GM18499 (cell line): ENCODE results near the gene CHST15.

Experiments
- ATAC-seq: cut with Tn5 transposase; IDR thresholded peaks from one replicate; pipeline ENCODE4 v1.9.1; 2021; ENCODE audit warnings: moderate number of reproducible peaks; ENCODE audit not compliant: insufficient read depth, unreplicated experiment

CHST15 gene

GRCh38 chr10:124069341-124070264, 23.8 kb downstream of the CHST15 start:
- no peak for ATAC-seq

DNA sequence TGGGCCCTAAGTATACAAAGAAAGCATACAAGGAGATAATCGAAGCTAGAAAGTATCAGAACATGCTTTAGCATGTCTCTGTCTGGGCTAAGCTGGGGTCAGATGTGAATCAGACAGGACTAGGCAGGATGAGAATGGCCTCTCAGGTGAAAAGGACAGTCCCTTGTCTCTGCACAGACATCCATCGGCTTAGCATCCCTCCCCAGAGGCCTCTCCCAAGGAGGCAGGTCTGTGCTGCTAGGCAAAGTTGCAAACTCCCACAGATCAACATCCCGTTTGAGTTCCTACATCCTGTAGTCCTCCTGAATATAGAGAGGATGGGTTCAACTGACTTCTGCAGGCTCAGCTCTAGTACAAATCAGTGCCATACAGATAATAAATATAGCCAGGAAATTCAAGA, 24.5 kb downstream of the CHST15 start:
- no peak for ATAC-seq

- no peak for ATAC-seq
Measured at GRCh38 chr10:124067825-124068400, 25.5 kb downstream of the CHST15 start.

DNA sequence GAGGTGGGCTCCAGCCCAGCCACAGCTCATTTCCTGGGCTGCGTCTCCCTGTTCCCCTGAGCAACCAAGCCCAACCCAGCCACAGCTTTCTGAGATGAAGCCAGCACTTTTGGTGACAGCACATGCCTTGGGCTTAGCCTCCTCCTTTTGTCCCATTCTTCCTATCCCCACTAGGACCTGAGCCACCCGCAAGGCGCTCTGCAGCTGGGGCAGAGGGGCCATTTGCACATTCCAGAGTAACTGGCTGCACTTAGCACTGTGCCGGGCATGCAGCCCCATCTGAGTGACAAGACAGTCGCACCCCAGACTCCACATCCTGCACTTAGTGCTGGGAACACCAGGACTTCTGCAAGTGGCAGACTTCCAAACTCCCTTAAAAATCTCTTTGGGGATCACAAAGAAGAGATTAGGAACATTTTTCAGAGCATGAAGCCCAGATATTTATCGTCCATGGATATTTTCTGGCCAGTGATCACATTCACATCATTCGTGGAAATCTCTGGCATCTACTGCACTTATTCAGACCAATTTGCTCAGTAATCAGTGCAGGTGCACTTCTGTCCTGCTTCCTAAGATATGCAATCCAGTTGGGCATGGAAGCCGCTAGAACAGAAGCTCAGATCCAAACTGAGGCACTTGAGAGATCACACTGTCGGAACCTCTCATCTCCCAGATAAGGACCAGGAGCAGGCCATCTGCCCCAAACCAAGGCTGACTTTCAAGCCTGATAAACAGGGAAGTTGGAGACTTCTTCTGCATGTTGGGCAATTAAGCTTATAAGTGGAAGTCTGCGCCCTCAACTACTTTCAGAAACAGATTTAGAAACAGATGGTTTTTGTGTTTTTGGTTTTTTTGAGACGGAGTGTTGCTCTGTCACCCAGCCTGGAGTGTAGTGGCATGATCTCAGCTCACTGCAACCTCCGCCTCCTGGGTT, 26.4 kb downstream of the CHST15 start:
- ATAC-seq = no peak

- no peak for ATAC-seq
Measured at GRCh38 chr10:124066126-124066700, 27.2 kb downstream of the CHST15 start.

DNA sequence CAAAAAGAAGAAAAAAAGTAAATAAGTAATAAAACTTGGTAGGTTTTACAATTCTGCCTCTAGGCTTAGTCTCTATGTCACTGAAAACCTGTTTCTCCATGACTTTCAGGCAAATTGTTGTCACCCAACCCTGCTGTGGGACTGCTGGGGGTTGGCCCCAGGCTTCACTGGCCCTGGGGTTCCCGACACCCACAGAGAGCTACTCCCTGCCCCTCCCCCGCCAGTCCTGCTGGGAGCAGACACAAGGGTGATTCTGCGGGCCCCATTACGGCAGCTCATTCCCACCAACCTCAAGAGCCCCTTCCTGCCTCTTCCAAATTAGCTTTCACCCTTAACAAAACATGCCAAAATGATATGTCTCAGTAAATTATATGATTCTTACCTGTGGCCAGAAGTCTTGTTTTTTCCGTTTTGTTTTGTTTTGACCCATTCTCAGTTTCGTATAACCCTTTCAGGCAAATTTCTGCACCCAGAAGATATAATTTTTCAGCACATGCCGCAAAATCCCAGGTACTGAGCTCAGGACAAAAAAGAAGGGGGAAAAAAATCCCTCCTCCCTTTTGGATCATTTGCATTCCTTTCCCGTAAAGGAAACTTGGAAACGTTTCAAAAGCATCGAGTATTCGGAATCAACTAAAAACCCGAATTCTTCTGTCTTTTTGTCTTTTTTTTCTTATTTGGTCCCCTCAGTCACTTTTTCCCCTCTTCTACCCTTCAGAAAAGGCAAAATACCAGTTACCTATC, 27.8 kb downstream of the CHST15 start:
- no peak for ATAC-seq

GRCh38 chr10:124064676-124065075, 28.7 kb downstream of the CHST15 start:
- no peak for ATAC-seq

- ATAC-seq = no peak
Measured at GRCh38 chr10:124063750-124064603, 29.4 kb downstream of the CHST15 start.

DNA sequence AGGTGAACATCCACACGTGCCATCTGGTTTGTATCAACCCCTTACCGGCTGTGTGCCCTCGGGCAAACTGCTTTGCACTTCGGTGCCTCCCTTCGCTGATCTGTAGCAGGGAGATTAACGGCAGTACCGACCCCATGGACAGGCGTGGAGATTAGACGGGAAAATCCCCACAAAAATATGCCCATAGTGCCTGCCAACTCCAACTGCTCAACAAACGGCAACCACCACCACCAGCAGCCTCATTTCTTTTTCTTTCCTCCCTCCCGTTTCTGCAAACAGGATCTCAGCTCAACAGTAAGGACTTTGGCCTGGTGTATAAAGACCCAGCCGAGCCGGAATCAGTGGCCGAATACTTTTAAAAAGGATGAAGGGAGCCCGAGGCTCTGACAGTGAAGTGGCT, 31.0 kb downstream of the CHST15 start:
- ATAC-seq = no peak

DNA sequence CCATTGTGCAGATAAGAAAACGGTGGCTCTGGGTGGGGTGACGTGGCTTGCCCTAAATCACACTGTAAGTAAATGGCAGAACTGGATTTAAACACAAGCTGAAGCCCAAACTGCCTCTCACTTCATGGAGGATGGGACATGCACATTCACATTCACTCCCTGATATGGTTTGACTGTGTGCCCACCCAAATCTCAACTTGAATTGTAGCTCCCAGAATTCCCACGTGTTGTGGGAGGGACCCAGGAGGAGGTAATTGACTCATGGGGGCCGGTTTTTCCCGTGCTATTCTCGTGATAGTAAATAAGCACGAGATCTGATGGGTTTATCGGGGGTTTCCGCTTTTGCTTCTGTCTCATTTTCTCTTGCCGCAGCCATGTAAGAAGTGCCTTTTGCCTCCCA, 32.4 kb downstream of the CHST15 start:
- no peak for ATAC-seq

GRCh38 chr10:124060148-124060720, 33.2 kb downstream of the CHST15 start:
- ATAC-seq = no peak

- no peak for ATAC-seq
Measured at GRCh38 chr10:124059551-124059950, 33.8 kb downstream of the CHST15 start.

GRCh38 chr10:124058346-124059003, 34.9 kb downstream of the CHST15 start:
- ATAC-seq = no peak

- no peak for ATAC-seq
Measured at GRCh38 chr10:124057601-124058000, 35.8 kb downstream of the CHST15 start.

DNA sequence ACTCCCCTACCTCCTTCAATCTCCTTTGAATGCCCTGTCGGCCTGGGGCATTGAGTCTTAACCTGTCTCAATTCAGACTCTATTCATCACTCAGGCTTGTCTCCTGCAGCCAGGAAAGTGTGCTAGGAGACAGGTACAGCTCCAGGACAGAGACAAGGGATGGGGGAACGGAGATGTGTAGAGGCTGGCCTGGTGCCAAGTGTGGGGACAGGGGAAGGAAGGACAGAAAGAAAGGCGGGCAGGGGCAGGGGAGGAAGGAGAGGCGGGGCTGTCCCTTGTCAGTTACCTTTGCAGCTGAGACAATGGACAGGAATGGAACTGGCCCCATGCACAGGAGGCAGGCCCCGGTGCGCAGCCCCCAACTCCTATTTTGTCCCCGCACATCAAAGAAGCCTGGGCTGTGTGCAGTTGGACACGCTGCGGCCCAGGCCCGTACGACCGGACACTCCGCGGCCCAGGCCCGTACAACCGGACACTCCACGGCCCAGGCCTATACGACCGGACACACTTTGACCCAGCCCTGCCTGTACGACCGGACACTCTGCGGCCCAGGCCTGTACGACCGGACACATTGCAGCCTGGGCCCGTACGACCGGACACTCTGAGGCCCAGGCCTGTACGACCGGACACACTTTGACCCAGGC, 36.9 kb downstream of the CHST15 start:
- ATAC-seq = no peak

- ATAC-seq = no peak
Measured at GRCh38 chr10:124053971-124054370, 39.4 kb downstream of the CHST15 start.

DNA sequence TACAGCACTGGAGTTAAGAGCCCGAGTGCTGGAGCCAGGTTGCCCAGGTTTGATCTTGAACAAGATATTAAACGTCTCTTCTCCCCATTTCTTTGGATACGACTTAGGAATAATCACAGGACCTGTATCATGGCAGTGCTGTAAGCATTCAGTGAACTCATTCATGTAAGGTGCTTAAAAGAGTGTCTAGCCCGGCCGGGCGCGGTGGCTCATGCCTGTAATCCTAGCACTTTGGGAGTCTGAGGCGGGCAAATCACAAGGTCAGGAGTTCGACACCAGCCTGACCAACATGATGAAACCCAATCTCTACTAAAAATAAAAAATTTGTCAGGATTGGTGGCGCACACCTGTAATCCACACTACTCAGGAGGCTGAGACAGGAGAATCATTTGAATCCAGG, 40.8 kb downstream of the CHST15 start:
- ATAC-seq = no peak
